ENCODE data around the gene GPR137C. TPM values are rescaled to one million over a fixed set of nuclear protein-coding genes. Genes with fewer than 3 reads are reported as not detected.

Gene GPR137C
- total RNA-seq: 0.45 and 0.94 TPM in 2 replicates

GRCh38 chr14:52552063-52552988, at the start of gene GPR137C, which contains the start of gene TXNDC16:
Gene GPR137C, plus strand, starts transcription at chr14:52552836. Its CDS starts 312 bp downstream, at chr14:52553148.
Gene TXNDC16, minus strand, starts transcription at chr14:52552505. Its CDS starts 8,948 bp downstream, at chr14:52543557.

Other genes starting within 250 kb of the GPR137C start
- gene PTGER2, start 238.5 kb upstream of the GPR137C start, total RNA-seq: 1.4 TPM in 1 of 2 replicates, not detected in the other
- gene TXNDC16, start 331 bp upstream of the GPR137C start, total RNA-seq: 2.5 and 3.3 TPM in 2 replicates
- gene ERO1A, start 142.7 kb downstream of the GPR137C start, total RNA-seq: 29.6 and 67.1 TPM in 2 replicates
- gene PSMC6, start 154.4 kb downstream of the GPR137C start, total RNA-seq: 100 and 101 TPM in 2 replicates
- gene STYX, start 177.3 kb downstream of the GPR137C start, total RNA-seq: 12.8 and 14.8 TPM in 2 replicates
- 30.0 and 36.6 TPM in 2 replicates for gene GNPNAT1, start 238.8 kb downstream of the GPR137C start, total RNA-seq